Uterus (tissue), 2 donors: Measurements from ENCODE around the gene ACVR1B.

Experiments used
- POLR2A ChIP-seq, 2 donors: fragments of 450-650 bp; IDR thresholded peaks; one replicate each; pipeline ENCODE4 v1.6.1; 2016; ENCODE audit warnings: antibody characterized with exemption in 2 of 2, mild to moderate bottlenecking in 1 of 2, moderate library complexity in 1 of 2
- TF ChIP-seq, protein P1 (sequence below), 4 experiments: fragments of 200-600 bp in 2 of 4; fragments of 450-650 bp in 2 of 4; sonication (generic) in 2 of 4; IDR thresholded peaks; one replicate each; pipeline ENCODE4 v1.5.1; 2016 to 2019; ENCODE audit warnings: antibody characterized with exemption in 4 of 4, mild to moderate bottlenecking in 2 of 4, moderate library complexity in 1 of 4

DNA sequence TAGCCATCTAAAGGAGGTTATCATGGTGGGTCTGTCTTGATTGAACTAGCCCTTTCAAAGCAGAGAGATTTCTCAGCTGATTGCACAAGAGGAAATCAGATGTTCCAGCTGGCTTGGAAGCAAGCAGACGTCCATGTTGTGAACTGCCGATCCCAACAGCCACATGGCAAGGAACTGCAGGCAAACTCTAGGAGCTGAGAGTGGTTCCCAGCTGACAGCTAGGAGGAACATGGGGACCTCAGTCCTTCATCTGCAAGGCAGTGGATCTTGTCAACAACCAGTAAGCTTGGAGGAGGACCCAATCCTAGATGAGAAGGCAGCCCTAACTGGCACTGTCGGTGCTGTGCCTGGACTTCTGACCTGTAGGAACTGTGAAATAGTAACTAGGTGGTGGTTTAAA is 7.7 kb downstream of the ACVR1B start:
- TF ChIP-seq, protein P1, sequence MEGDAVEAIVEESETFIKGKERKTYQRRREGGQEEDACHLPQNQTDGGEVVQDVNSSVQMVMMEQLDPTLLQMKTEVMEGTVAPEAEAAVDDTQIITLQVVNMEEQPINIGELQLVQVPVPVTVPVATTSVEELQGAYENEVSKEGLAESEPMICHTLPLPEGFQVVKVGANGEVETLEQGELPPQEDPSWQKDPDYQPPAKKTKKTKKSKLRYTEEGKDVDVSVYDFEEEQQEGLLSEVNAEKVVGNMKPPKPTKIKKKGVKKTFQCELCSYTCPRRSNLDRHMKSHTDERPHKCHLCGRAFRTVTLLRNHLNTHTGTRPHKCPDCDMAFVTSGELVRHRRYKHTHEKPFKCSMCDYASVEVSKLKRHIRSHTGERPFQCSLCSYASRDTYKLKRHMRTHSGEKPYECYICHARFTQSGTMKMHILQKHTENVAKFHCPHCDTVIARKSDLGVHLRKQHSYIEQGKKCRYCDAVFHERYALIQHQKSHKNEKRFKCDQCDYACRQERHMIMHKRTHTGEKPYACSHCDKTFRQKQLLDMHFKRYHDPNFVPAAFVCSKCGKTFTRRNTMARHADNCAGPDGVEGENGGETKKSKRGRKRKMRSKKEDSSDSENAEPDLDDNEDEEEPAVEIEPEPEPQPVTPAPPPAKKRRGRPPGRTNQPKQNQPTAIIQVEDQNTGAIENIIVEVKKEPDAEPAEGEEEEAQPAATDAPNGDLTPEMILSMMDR (IDR thresholded peaks at IDR 0.05), result no peak
- TF ChIP-seq POLR2A (IDR thresholded peaks at IDR 0.05), result no peak
